GF-D8 (cell line): ENCODE results near the gene CHMP6.
A peak's percentile ranks its signal among the peaks of the same experiment; 100 is the strongest.
"Not testable (repeated sequence)": the region's sequence is repeated elsewhere in the genome, so short reads cannot be mapped to it uniquely, and the experiment has no call there.

Source experiments
- DNase-seq: peaks from one replicate; lab custom pipeline; 2025; lab: John Stamatoyannopoulos, UW

Gene CHMP6

DNA sequence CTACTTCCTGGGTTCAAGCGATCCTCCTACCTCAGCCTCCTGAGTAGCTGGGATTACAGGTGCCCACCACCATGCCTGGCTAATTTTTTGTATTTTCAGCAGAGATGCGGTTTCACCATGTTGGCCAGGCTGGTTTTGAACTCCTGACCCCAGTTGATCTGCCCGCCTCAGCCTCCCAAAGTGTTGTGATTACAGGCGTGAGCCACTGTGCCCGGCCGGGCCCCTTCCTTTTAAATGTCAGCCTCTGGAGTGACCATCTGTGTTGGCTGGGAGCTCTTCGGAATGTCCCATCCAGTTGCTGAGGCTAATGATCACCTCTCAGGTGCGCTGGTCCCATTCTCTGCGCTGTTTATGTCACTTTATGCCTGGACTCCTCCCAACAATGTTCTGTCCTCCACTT, 38.7 kb downstream of the CHMP6 start:
- DNase-seq = not testable (repeated sequence)

GRCh38 chr17:81030741-81031565, 39.3 kb downstream of the CHMP6 start:
- DNase-seq = no peak

GRCh38 chr17:81031566-81032550, 40.2 kb downstream of the CHMP6 start:
- DNase-seq = no peak

DNA sequence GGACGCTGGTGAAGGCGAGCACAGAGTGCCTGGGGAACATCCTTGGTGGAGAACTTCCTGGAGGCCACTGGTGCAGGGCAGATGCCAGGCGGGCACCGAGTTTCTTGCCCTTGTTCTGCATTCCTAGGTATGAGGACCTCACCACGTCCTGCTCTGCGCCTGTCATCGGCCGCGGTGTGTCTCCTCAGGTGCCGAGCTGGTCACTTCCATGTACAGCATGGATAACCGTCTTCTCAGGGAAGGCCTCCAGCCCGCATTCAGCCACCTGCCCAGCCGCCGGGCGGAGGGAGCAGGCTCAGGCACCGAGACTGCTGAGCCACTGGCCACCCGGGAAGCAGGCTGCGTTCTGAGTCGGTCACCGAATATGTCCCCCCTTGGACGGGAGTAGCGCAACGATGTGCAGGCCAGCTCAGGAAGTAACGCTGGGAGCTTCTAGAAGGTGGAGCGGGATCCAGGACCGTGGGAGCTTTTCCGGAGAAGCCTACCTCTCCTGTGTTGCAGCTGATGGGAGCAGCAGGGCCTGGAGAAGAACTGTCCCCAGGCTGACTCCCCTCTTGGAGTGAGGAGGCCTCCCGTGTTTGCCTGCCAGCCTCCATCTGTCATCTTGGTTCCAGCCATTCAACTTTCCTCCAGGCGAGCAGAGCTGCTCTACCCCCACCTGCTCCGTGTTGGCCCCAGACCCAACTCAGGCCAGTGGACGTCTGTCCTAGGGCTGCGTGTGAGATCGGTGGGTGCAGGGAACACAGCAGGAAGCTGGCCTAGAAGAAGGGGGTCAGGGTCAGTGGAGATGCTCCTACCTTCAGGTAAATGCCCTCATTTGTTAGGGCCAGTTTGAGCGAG, 41.2 kb downstream of the CHMP6 start:
- no peak for DNase-seq

DNA sequence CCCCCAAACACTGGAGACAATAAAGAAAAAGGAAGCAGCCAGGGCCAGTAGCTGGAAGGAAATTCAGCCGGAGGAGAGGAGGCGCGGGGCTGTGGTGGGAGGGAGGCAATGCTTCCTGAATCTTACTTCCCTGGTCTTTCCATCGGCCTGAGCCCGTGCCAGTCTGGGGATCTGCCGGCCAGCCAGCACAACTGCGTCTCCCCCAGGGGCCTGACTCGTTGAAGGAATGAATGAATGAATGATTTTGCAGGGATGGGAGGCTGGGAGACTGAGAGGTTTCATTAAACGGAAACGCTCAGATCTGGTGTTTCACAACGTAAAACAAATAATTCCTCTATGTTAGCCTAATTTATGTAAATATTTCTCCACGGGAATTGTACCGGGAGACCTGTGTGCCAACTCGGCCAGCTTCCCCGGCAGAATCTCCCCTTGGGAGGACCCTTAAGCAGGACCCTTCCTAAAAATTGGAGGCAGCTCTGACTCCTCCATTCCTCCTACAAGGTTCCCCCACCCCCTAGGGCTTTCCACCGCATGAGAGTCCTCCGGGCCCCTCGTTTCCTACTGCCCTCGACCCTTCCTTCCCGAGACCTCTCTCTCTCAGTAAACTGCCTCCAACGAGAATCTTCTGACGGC, 42.0 kb downstream of the CHMP6 start:
- DNase-seq = peak; percentile 50

DNA sequence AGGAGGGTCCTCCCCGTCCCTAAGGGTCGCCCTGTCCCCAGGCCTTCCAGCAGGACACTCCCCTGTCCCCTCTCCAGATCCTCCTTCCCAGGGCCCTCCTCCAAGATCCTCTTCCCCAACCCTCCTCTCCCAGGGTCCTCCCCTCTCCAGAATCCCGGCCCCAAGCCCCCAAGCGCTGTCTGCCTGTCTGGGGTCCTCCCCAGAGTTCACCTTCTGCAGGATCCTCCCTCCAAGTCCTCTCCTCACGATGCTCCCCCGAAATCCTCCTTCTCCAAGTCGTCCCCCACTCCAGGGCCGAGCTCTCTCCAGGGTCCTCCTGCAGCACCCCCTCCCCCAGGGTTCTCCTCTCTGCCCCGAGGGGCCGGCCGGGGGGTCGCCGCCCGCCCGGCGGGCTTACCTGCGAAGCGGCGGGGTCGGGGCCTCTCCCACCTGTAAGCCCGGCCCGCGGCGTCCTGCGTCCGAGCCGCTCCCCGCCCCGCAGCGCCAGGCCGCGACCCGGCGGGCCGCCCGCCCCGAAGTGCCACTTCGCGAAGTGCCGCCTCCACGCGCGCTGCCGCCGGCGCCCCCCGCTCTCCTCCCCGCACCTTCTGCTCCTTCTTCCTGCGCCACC, 42.6 kb downstream of the CHMP6 start:
- no peak for DNase-seq

GRCh38 chr17:81034779-81035520, 43.3 kb downstream of the CHMP6 start, which contains the start of gene BAIAP2:
BAIAP2 (plus strand) TSS chr17:81035151; CDS start chr17:81035255, 104 bp downstream.
- DNase-seq = peak; percentile 80

- DNase-seq = no peak
Observed at GRCh38 chr17:81035521-81036196, 44.0 kb downstream of the CHMP6 start.

DNA sequence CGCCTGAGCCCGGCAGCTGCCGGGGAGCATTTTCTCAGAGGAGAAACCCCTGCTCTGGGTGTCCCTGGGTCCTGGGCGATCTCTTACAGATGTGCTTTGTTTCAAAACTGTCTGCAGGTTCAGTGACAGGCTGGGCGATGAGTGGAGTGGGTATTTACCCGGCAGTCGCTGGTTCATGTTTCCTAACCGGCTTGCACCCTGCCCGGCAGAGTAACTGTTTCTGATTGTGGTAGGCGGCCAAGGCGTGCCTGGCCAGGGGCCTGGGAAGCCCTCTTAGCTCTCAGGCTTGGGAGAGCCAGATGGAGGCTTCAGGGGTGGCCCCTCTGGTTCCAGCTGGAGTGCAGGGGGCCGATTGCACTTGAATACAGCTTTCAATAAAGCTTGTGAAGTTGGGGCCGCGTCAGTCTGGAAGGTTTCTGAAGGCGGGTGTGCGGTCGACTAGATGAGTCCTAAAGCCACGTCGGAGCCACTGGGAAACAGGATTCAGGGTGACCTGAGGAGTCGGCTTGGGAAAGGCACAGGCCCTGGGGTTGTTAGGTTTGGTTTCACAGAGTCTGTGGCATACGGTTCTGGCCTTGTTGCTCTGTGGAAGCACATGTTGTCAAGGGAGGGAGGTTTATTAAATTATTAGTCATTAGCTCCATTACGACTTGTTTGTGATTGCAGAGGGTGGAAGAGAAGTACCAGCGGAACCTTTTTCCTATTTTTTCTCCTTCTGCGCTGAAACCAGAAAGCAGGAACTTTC, 44.7 kb downstream of the CHMP6 start:
- no peak for DNase-seq

DNA sequence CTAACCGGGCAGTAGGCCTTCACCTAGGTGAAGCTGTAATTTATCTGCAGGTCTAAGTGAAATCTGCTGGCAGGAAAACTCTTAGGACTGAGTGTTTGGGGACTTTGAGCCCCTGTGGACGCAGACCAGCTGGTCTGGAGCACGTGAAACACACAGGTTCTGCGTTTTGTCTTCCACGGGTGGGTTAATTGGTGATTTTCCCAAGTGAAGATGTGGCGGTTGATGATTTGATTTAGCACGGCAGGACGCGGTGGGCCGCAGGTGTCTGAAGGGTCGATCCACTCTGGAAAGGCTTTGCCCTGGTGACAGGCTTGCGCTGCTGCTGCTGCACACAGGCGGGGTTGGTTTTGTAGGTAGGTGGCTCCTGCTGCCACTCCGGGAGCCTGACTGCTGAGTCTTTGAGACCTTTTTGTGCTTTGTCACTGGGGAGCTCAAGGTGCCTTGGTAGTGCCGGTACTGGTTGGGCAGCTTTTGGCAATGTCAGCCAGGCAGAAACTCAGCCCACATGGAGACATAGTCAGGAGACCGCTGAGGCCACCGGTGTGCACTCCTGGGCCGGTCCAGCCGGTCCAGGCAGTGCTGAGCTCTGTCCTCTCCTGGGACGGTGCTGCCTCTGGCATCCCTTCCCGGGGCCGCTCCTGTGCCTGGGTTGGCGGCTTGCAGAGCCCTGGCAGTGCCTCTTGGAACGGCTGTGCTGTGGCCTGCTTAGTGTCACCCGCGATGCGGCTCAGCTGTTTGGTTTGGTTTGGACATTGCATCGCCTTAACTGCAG, 45.6 kb downstream of the CHMP6 start:
- no peak for DNase-seq

GRCh38 chr17:81037798-81038733, 46.4 kb downstream of the CHMP6 start:
- no peak for DNase-seq

DNA sequence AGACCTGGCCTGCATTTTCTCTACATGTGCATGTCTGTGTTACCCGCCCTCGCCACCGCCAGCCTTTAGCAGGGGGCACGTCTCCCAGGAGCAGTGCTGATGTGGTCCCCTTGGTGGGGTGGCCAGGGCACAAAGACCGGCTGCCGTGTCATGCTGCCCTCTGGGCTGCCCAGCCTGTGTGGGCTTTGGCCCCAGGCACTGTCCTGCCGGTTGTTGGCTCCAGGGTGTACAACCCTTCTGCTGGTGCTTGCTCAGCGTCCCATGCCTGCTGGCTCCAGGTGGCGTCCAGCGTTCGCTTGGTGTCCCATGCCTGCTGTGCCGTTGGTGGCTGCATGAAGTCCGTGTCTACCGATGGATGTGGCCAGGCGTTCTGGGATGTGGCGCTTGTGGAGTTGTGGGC, 47.5 kb downstream of the CHMP6 start:
- DNase-seq = no peak

GRCh38 chr17:81039854-81040758, 48.5 kb downstream of the CHMP6 start:
- DNase-seq = no peak

DNA sequence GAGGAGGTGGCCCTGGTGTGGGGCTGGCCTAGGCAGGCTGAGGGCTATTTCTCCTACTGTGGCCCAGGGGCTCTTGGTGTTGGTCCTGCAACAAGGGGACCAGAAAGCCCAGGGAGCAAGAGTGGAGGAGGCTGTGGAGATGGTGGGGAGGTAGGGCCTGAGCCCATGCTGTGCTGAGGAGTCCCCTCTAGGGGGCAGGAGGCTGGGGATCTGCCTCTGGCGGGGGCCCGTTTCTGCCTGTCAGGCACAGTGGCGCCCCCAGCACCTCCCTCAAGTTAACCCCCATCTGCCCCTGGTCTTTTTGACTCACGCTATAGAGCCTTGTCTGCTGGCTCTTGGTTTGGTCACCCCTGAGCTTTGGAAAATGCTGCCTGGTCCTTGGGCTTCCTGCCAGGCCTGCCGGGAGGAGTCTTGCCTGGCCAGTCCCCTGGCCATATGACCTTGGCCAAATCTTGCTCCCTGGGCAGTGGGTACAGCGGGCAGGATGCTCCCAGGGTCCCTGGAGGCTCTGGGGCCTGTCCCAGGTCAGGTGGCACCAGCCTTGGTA, 49.2 kb downstream of the CHMP6 start:
- DNase-seq = no peak

GRCh38 chr17:81042606-81043005, 51.0 kb downstream of the CHMP6 start:
- no peak for DNase-seq

GRCh38 chr17:81043319-81043724, 51.7 kb downstream of the CHMP6 start:
- no peak for DNase-seq
